ENCODE measurements around the gene DPEP3.
"Not testable (repeated sequence)": the region's sequence is repeated elsewhere in the genome, so short reads cannot be mapped to it uniquely, and the experiment has no call there.

Gene DPEP3

GRCh38 chr16:67994040-67994408 lies 13.7 kb upstream of the DPEP3 start:
- DNase-seq (ENCODE audit: low read depth in 1 of 2, low spot score in 1 of 2): not testable (repeated sequence)

DNA sequence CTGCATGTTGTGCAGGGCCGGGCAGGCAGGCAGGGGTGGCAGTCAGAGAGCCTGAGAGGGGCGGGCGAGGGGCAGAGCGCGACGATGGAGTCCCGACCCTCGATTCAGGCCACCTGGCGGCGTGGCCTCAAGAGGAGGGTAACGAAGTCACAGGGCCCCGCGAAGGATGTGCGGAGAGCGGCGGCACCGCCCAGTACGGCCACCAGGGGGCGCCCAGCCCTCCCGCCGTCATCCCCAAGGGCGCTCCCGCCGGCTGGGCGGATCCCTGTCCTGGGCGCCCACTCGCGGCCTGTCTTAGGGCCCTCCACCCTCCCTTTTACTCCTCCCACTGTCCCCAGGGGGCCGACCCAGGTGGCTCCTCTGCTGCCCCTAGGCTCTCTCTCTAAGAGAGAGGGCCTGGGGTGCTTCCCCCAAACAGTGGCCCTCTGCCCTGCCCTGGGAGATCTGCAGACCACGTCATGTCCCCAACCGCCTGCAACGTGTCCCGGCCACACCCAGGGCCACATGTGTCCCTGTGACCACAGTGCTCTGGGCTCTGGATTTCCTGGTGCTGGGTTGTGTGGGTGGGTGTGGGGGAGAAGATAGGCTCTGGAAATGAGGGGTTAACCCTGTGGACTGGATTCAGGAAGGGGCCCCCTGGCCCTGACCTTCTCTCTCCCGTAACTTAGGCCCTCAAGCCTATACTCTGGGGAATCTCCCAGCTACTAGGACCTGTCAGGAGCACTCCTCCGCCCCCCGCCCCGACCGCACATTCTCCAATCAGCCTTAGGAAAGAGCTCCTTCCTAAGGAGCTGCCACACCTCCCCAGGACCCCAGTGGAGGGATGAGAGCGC lies 13.1 kb upstream of the DPEP3 start:
- DNase-seq (ENCODE audit: low read depth in 1 of 2, low spot score in 1 of 2): peak; percentile 66 to 77

DNA sequence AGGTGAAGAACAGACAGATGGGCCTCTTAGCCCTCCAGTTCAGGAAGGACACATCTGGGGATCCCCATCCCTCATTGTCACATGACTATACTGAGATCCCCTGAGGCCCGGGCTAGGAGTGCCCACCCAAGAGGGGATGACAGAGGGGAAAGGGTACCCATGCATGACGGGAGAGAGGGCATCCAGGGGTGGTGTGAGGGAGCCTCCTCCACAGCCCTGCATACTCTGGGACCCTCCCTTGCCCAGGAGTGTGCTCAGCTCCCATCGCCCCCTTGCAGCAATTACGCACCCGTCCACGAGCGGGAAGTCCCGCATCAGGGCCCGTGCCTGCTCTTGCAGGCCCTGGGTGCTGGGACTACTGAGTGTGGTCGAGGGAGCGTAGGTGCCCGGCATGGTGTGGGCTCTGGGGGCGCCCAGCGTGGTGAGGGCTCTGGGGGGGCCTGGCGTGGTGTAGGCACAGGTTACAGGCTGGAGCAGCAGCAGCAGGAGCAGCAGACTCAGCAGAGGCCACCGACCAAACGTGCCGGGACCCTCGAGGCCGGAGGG lies 12.4 kb upstream of the DPEP3 start:
- DNase-seq (ENCODE audit: low read depth in 1 of 2, low spot score in 1 of 2): no peak

DNA sequence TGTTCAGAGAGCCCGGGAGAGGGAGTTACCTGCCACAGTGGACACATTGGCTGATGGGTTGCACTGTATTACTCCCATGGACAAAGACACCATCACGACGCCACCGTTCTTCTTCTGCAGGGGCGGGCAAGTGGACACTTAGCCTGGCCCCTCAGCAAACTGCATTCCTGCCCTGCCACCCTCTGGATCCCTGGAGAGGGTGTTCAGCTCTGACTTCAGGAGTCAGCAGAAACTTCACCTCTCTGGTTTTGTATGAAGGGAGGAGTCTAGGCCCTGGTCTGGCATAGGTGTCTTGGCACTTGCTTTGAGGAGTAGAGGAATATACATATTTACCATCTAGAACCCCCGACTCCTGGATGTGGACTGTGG lies 9.7 kb upstream of the DPEP3 start:
- DNase-seq (ENCODE audit: low read depth in 1 of 2, low spot score in 1 of 2): no peak

DNA sequence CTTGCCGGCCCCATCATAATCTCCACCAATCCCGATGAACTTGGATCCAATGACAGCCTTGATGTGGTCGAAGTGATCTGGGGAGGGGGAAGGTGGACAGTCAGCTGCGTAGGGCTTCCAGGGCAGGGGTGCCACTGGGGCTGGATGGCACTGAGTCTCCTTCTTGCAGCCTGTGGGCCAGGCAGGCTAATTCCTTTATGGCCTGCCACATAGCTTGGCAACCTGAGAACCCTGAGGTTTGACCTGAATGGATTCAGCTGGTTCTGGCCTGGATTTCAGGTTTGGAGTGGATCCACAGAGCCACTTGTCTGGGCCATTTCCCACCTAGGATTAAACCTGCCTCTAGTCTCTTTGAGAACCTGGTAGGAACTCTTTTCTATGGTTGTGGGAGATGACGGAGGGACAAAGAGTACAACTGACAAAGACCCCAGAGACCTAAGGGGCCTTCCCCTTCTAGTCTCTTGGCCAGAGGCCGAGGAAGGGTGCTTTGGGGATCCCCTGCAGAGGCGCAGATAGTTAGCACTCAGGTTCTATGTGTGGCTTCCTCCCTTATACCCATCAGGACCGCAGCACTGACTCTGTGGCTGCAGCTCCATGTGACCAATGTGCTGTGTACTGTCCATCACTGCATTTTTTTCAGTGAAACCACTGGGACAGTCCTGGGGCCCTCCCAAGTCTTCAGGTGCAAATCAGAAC lies 9.2 kb upstream of the DPEP3 start:
- DNase-seq (ENCODE audit: low read depth in 1 of 2, low spot score in 1 of 2): no peak

- DNase-seq (ENCODE audit: low read depth in 1 of 2, low spot score in 1 of 2): no peak
These were observed 8.4 kb upstream of the DPEP3 start for GRCh38 chr16:67988675-67989074.

DNA sequence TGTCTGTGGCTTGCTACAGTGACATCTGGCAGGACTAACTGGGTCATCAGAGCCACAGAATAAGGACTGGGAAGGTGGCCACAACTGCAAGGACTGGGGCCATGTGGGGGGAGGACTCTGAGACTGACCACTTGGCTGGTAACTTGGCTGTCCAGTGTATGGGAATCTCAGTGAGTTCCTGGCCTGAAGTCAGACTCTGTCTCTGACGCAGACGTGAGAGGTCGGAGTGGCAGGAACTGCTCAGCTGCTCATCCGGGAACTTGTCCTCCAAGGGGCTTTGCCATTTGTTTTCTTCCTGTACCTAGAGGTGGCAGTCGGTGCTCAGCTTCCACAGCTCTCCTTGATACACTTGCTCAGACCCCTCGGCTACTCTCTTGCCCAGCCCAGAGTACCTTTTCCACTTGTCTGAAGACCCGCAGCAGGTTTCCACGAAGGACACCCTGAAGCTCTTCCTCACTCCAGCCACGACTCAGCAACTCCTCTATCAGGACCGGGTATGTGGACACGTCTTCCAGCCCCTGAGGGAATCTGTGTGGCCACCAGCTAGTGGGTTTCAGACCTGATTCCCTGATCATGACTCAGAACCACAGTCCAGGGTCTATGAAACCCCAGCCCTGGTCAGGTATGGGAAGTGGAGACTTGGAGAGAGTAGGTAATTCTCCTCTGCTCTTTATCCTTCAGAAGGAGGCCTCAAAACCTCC lies 7.3 kb upstream of the DPEP3 start:
- DNase-seq (ENCODE audit: low read depth in 1 of 2, low spot score in 1 of 2): no peak

DNA sequence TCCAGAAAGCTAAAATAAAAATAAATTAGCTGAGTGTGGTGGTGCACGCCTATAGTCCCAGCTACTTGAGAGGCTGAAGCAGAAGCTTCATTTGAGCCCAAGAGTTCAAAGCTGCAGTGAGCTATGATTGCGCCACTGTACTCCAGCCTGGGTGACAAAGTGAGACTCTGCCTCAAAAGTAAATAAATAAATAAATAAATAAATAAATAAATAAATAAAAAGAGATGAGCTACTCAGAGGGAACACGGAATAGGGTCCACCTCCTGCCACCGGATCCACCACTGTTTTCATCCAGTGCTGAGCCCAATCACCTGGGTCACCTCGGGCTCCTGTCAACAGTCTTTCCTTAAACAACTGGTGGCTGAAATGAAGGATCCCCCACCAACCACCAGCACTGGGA lies 6.7 kb upstream of the DPEP3 start:
- no peak for DNase-seq (ENCODE audit: low read depth in 1 of 2, low spot score in 1 of 2)

GRCh38 chr16:67982011-67982696 lies 1.9 kb upstream of the DPEP3 start:
- no peak for DNase-seq (ENCODE audit: low read depth in 1 of 2, low spot score in 1 of 2)

DNA sequence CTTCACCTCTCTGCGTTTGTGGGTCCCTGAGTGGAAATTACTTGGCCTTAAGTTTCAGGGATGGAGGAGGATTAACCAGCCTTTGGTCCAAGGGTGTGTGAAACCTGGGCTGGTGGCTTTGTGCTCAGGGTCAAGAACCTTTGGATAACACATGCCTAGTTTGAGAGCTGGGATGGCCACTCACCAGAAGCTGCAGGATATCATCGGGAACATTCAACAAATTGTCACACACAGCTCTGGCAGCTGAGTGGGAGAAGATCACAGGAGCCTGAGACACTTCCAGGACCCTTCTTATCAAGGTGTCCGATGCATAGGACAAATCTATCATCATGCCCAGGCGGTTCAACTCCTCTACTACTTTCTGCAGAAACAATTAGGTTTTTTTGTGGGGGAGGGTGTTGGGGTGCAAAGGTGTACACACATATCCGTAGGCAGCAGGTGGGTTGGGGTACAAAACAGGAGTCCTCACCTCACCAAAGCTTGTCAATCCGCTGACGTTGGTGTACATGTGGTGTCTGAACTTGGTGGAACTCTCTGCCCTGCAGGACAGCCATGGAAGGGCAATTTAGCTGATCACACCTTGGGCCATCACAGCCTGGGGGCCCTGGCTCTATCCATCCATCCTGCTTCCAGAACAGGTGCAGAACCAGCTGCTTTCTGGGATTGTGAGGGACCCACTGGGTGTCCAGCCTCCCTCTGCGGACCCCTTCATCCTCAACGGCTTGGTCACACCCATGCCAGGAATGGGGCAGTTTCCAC lies 2.7 kb downstream of the DPEP3 start:
- DNase-seq (ENCODE audit: low read depth in 1 of 2, low spot score in 1 of 2): no peak

- no peak for DNase-seq (ENCODE audit: low read depth in 1 of 2, low spot score in 1 of 2)
These were observed 3.3 kb downstream of the DPEP3 start for GRCh38 chr16:67977005-67977404.

GRCh38 chr16:67976205-67976604 lies 4.1 kb downstream of the DPEP3 start:
- DNase-seq (ENCODE audit: low read depth in 1 of 2, low spot score in 1 of 2): no peak

GRCh38 chr16:67975321-67976105 lies 4.8 kb downstream of the DPEP3 start:
- DNase-seq (ENCODE audit: low read depth in 1 of 2, low spot score in 1 of 2): no peak

- DNase-seq (ENCODE audit: low read depth in 1 of 2, low spot score in 1 of 2): not testable (repeated sequence)
These were observed 8.0 kb downstream of the DPEP3 start for GRCh38 chr16:67972285-67972684.

- DNase-seq (ENCODE audit: low read depth in 1 of 2, low spot score in 1 of 2): no peak
These were observed 9.2 kb downstream of the DPEP3 start for GRCh38 chr16:67971111-67971510.

DNA sequence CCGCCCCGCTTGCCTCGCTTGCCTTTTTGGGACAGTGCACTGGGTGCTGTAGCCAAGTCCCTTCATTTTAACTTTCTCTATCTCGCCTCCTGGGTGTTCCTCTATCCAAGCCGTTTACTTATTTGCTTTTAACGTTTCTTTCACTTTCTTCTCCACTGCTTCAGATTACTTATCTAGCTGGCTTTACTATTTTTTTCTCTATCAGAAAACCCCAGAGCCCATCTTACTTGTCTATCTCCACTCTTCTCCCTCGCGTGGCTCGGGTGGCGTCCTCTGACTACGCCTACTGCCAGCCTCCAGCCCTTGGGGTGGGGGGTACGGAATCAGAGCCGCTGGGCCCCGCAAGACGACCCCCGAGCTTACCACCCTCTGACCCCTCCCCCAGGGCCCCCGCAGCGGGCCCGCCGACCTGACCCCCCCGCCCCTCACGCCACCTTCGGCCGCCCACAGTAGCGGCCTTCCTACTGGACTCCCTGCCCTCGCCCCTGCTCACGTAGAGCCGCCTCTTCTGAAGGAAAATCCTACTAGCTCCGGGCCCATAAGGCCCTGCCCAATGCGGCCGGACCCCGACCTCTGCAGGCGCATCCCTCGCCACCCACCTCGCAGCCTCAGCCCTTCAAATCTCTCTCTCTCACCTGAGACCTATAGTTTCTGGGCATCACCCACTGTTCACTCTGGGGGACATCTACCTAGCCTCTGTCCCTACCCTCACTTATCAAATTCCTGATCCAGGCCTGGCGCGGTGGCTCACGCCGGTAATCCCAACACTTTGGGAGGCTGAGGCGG lies 10.9 kb downstream of the DPEP3 start:
- no peak for DNase-seq (ENCODE audit: low read depth in 1 of 2, low spot score in 1 of 2)

DNA sequence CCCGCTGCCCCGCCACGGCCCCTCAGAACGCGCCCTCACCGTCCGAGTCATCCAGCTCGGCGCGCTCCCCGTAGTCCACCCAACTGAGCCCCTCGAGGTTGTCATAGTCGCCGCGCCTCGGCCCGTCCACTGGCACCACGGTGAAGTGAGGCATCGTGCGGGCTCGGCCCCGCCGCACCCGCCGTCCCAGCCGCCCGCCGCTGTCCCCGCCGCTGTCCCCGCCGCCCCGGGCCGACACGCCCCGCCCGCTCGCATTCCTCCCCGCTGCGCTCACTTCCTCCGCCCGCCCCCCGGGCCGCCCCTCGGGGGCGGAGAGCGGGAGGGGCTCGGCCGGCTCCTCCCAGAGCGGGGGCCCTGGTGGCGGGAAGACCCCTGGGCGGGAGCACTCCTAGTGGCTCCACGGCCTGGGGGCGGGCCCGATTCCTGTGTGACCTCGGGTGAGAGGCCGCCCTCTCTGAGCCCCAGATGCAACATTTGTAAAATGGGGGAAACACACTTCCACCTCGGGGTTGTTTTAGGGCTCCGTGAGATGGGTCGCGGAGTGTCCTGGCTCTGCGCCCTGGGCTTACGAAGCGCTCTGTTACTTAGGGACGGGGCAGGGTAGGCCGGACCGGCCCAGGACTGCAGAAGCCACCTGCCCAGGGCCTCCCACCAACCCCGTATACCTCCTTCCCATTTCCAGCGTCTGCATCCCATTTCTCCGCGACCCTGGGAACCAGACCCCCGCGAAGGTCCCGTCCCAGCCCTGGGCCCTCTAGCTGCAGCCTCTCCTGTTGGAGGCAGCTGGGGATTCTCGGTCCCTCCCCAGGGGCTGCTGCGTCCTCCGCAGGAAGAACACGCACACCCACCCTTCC lies 11.7 kb downstream of the DPEP3 start, which contains the start of gene SLC12A4:
TSS of gene SLC12A4 (minus strand) at position 238 of the 854 bp plus-strand sequence. CDS start at position 154, 84 bp downstream.
- peak; percentile 68 to 84 for DNase-seq (ENCODE audit: low read depth in 1 of 2, low spot score in 1 of 2)

DNA sequence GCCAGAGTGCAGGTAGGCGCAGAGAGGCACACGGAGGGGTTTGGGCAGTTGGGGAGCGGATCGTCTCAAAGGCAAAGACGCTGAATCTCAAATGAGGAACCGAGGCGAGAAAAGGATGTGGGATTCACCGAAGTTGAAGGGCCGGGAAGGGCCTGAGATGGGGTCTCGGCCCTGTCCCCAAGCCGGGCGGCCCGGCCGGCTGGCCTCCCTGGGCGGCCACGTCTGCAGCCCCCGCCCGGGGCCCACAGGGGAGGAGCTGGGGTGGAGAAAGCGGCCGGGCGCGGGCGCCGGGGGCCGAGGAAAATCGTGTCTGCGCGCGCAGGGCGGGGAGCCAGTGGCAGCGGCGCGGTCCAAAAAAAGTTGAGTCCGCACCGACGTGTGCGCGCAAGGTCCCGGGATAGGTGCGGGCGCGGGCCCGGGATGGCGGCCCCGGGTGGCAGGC lies 12.3 kb downstream of the DPEP3 start:
- peak in 1 of 2 donors; percentile 12 for DNase-seq (ENCODE audit: low read depth in 1 of 2, low spot score in 1 of 2)
